Activated CD8-positive, alpha-beta T cell treated with anti-CD3 and anti-CD28 coated beads, Interleukin-2, amount 10 ng/mL, durations not matched to agents 7 days and 5 days (primary cell): ENCODE measurements around the gene LRRIQ3. TPM values are rescaled to one million over a fixed set of nuclear protein-coding genes. Genes with fewer than 3 reads are reported as not detected.

ENCODE experiments used
- ATAC-seq: fragments of 150-1000 bp; cut with Tn5 transposase; one replicate; pipeline ENCODE4 v1.10.0; 2021; ENCODE audit warnings: moderate library complexity
- CTCF ChIA-PET: fragments of 350-600 bp; sonication (Branson Sonifier 250); formaldehyde crosslinking; loops from one replicate; lab custom pipeline; 2021; ENCODE audit warnings: antibody characterized with exemption; lab: Charles Lee
- POLR2A ChIA-PET: fragments of 350-600 bp; sonication (Branson Sonifier 250); formaldehyde crosslinking; loops from one replicate; lab custom pipeline; 2021; ENCODE audit warnings: antibody characterized with exemption; lab: Charles Lee
- DNase-seq: peaks from one replicate; pipeline ENCODE4 v3.0.0-alpha.2; 2020
- H3K27ac Mint-ChIP-seq: one replicate; pipeline ENCODE4 v1.8.0; 2021; ENCODE audit warnings: mild to moderate bottlenecking, mixed read lengths
- H3K27me3 Mint-ChIP-seq: one replicate; pipeline ENCODE4 v1.8.0; 2021; ENCODE audit warnings: low read depth, mixed read lengths
- H3K36me3 Mint-ChIP-seq: one replicate; pipeline ENCODE4 v1.8.0; 2021; ENCODE audit warnings: low read depth, mixed read lengths
- H3K4me1 Mint-ChIP-seq: one replicate; pipeline ENCODE4 v1.8.0; 2021; ENCODE audit warnings: low read depth, mixed read lengths
- H3K4me3 Mint-ChIP-seq: one replicate; pipeline ENCODE4 v1.8.0; 2021; ENCODE audit warnings: mild to moderate bottlenecking, mixed read lengths
- H3K9me3 Mint-ChIP-seq: one replicate; pipeline ENCODE4 v1.8.0; 2022; ENCODE audit warnings: mixed read lengths; ENCODE audit not compliant: insufficient read depth
- total RNA-seq, 2 experiments: library from RNA; stranded (reverse); gene quantifications; one replicate each; pipeline ENCODE4 v1.2.3, GENCODE V29; 2021

Gene LRRIQ3
- total RNA-seq, 2 experiments from 2014 or later, result 0.37 to 0.45 TPM

DNA sequence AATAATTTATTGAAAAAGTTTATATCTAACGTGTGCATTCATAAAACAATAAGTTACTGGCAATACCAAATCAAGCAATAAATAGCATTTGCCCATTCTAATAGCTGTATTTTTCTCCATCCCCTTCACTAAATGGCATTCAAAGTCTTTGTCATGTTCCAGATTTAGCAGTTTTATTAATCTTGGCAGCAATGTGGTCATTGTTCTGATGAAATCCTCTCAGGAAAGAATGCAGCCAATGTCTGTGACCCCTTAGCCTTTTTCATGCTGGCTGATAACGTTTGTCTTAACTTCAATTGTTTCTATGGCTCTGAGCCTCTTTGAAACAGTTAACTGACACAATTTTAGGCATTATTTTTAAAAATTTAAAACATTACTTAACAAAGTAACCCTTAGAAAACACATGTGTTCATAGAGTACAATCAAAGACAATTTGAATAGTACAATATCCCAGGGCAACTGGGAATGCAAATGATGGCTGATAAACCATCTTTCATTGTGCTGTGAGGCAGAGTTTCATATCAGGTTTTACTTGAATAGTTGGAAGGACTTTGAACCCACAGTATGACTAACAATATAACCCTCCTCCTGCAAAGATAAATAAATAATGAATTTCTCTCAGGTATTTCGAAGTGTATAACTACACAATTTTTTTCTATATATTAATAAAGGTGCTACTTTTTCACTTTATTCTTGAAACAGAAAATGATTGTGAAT lies 217.5 kb downstream of the LRRIQ3 start:
- no peak for DNase-seq
- H3K36me3 Mint-ChIP-seq, result no peaks in the 10 kb centered on the region
- no peaks in the 10 kb centered on the region for H3K4me1 Mint-ChIP-seq
- H3K4me3 Mint-ChIP-seq, result no peak overlapping the region
- no peaks in the 10 kb centered on the region for H3K27me3 Mint-ChIP-seq
- no peak overlapping the region for H3K27ac Mint-ChIP-seq
- ChIA-PET POLR2A (no interaction called here), CTCF (no interaction called here)
- ATAC-seq, result no peak
- no peaks in the 10 kb centered on the region for H3K9me3 Mint-ChIP-seq

DNA sequence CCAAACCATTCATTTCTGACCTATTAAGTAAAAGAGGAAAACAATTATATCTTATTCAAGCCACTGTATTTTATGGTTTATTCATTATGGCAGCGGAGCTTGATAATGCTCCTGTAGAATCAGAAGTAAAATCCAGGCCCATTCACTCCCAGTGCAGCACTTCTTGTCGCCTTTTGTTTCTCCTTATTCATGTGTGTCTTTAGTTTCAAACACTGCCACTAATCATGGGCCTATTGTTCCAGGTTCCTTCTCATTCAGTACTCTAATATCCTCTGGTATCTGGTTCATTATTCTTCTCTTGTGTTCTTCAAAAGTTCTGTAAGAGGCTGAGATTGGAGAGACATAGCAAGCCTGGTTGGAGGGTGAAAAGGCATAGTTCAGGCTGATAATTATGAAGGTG lies 218.3 kb downstream of the LRRIQ3 start:
- ATAC-seq (no peak), DNase-seq (no peak)
- POLR2A ChIA-PET, result no interaction called here
- CTCF ChIA-PET, result no interaction called here
- H3K4me1 Mint-ChIP-seq, result no peaks in the 10 kb centered on the region
- H3K27ac Mint-ChIP-seq, result no peak overlapping the region
- H3K27me3 Mint-ChIP-seq, result no peaks in the 10 kb centered on the region
- no peaks in the 10 kb centered on the region for H3K36me3 Mint-ChIP-seq
- no peak overlapping the region for H3K4me3 Mint-ChIP-seq
- H3K9me3 Mint-ChIP-seq, result no peaks in the 10 kb centered on the region

DNA sequence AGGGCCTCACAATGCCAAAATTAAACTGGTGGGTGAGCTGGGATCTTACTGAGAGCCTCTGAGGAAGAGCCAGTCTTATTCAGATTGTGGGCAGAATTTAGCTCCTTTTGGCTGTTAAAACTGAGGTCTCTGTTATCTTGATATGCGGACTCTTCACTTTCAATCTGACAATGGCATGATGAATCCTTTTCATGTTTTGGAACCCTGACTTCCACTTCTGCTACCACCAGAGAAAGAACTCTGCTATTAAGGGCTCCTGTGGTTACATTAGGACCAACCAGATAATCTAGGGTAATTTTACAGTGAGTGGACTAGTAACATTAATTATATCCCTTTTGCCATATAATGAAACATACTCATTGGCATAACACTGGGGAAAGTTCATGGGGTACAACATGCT lies 219.0 kb downstream of the LRRIQ3 start:
- no peaks in the 10 kb centered on the region for H3K4me1 Mint-ChIP-seq
- CTCF ChIA-PET, result no interaction called here
- no peak overlapping the region for H3K27ac Mint-ChIP-seq
- POLR2A ChIA-PET, result no interaction called here
- no peaks in the 10 kb centered on the region for H3K9me3 Mint-ChIP-seq
- H3K27me3 Mint-ChIP-seq, result no peaks in the 10 kb centered on the region
- no peaks in the 10 kb centered on the region for H3K36me3 Mint-ChIP-seq
- ATAC-seq (no peak), DNase-seq (no peak)
- H3K4me3 Mint-ChIP-seq, result no peak overlapping the region

Other genes with a start within 250 kb of the LRRIQ3 start
- 1 to 10 TPM; 8.5 to 8.6 TPM for gene FPGT, start 66 bp upstream of the LRRIQ3 start, total RNA-seq
- not detected for gene TNNI3K, start 37.2 kb upstream of the LRRIQ3 start, total RNA-seq